C4-2B (cell line): Measurements from ENCODE around the gene CRTC3.
A peak's percentile ranks its signal among the peaks of the same experiment; 100 is the strongest.

ENCODE experiments used
- H3K27ac ChIP-seq: fragments of 450-650 bp; 2 replicates; pipeline ENCODE4 v1.5.1; 2017
- CTCF ChIP-seq: fragments of 450-650 bp; conservative IDR thresholded peaks from 2 replicates; pipeline ENCODE4 v1.5.1; 2017; ENCODE audit warnings: mild to moderate bottlenecking
- ZFX ChIP-seq: fragments of 450-650 bp; IDR thresholded peaks from 2 replicates; pipeline ENCODE4 v1.6.1; 2017

Gene CRTC3

DNA sequence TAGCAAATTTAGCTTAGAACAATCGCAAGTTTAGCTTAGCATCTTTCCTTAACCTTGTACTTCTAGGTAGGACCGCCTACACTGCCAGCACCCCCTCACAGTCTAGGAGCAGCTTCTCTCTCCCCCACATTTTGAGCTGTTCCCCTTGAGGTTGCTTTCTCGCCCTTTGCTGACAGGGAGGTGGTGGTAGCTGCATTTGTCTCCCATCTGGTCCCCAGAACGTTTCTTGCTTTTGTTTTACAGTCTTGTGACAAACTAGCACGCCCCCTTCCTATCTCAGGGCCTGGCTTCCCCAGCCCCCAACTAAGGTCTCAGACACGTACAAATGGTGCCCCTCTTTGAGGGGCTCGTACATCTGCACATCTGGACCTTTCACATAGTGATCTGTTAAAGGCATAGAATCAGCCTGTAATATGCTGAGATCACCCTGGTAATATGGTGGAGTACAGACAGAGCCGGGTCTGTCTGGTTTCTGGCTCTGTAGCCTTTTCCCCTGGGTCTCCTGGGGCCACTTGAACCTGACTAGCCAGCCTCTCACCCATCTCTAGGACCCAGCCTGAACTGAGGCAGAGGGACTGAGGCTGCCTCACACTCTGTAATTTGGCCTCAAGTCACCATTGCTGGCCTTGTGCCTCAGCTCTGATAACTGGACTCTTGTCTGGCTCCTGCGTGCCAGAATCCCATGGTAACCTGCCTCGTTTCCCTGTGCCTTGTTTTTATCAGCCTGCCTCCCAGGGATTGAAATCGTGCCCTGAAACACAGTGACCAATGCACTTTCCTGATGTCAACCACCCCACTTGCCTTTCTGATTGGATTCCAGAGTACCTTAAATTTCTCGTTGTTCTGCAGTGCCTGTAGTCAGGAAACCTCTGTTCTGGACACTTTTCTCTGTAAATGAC, 27.7 kb downstream of the CRTC3 start:
- peak overlapping the region; percentile 12 for H3K27ac ChIP-seq
- TF ChIP-seq ZFX (no peak), CTCF (no peak)

DNA sequence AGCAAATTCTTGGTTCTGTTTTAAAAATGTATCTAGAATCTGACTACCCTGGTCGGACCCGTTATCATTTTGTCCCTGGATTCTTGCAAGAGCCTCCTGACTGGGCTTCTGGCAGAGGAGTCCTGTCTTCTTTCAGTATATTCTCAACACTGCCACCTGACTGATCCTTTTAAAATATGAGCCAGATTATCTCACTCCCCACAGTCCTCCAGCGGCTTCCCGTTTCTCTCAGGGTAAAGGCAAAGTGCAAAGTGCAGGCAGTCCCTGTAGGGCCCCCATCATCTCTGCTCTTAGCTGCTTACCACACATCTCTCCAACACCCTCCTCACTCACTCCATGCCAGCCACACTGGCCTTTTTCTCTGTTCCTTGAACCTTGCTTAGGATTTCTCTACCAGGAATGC, 28.4 kb downstream of the CRTC3 start:
- TF ChIP-seq CTCF, result no peak
- TF ChIP-seq ZFX, result no peak
- H3K27ac ChIP-seq, result peak overlapping the region; percentile 12; the same call in 1 of the 2 replicates

DNA sequence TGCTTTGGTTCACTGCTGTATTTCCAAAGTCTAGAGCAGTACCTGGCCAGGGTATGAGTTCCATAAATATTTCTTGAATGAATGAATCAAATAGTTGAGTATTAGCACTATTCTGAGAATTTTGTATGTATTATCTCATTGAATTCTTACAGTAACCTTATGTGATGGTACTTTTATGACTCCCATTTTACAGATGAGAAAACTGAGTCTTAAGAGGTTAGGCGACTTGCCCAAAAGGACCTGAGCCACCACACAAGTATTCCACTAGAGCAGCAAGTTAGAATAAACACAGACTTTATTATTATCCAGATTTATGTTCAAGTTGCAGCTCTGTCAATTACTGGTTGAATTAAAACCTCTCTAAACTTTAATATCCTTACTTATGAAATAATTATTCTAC, 29.4 kb downstream of the CRTC3 start:
- no peak overlapping the region for H3K27ac ChIP-seq
- no peak for TF ChIP-seq ZFX
- no peak for TF ChIP-seq CTCF

- TF ChIP-seq ZFX (no peak), CTCF (no peak)
- no peak overlapping the region for H3K27ac ChIP-seq
These were observed 30.6 kb downstream of the CRTC3 start for GRCh38 chr15:90560229-90560776.

GRCh38 chr15:90561344-90562244, 31.9 kb downstream of the CRTC3 start:
- no peak overlapping the region for H3K27ac ChIP-seq
- TF ChIP-seq ZFX, result no peak
- TF ChIP-seq CTCF, result no peak

DNA sequence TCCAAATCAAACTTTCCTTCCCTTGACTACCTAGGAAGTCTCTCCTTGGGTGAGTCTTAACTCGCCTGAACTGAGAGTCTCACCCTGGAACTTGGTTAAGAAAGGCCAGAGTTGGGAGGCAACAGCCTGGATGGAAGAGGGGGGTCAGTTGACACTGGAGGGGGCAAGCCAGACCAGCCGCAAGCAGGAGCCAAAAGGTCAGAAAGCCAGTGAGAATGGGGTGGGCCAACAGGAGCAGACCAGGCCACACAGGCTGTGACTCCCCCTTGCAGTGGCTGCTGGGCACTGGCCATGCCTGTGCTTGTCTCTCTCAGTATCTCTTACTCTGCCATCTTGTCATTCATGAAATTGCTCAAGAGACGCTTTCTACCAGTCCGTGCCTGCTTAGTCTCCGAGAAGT, 32.9 kb downstream of the CRTC3 start:
- TF ChIP-seq ZFX, result no peak
- TF ChIP-seq CTCF, result no peak
- H3K27ac ChIP-seq, result no peak overlapping the region
